OCI-LY7 (cell line): ENCODE data around the gene SETD1A. TPM values are rescaled to one million over a fixed set of nuclear protein-coding genes. Genes with fewer than 3 reads are reported as not detected.

Source experiments
- Bru-seq: library from RNA; stranded (reverse); fragments of 400-500 nt; gene quantifications from one replicate; lab custom pipeline; 2021; lab: Mats Ljungman, UMichigan
- BruChase-seq, 2 experiments: library from RNA; stranded (reverse); fragments of 400-500 nt; gene quantifications; one replicate each; lab custom pipeline; 2021; lab: Mats Ljungman, UMichigan
- BruUV-seq: library from RNA; stranded (reverse); fragments of 400-500 nt; replicated peaks from 2 replicates; lab custom pipeline; 2021; lab: Mats Ljungman, UMichigan
- CTCF ChIA-PET: fragments of 300-600 bp; sonication (Branson Sonifier 250); formaldehyde crosslinking; loops from one replicate; lab custom pipeline; 2022; ENCODE audit warnings: antibody characterized with exemption; ENCODE audit not compliant: unreplicated experiment; lab: Charles Lee
- POLR2A ChIA-PET: fragments of 300-600 bp; sonication (Branson Sonifier 250); formaldehyde crosslinking; loops from one replicate; lab custom pipeline; 2022; ENCODE audit warnings: antibody characterized with exemption; lab: Charles Lee
- DNase-seq: peaks from one replicate; pipeline ENCODE4 v3.0.0-alpha.2; 2015; ENCODE audit warnings: low spot score
- H2AFZ ChIP-seq: fragments of 200-600 bp; sonication (generic), shearing (Covaris generic); 2 replicates; pipeline ENCODE4 v1.6.1; 2014; ENCODE audit warnings: mild to moderate bottlenecking, antibody characterized with exemption, low read length, moderate library complexity
- H3K27ac ChIP-seq: fragments of 200-600 bp; sonication (generic); 2 replicates; pipeline ENCODE4 v1.5.1; 2014; ENCODE audit warnings: mixed run types, low read depth, mild to moderate bottlenecking, moderate library complexity, low read length, inconsistent platforms; ENCODE audit not compliant: poor library complexity, severe bottlenecking
- H3K36me3 ChIP-seq: fragments of 200-600 bp; sonication (generic); 2 replicates; pipeline ENCODE4 v1.6.1; 2014; ENCODE audit warnings: mild to moderate bottlenecking, antibody characterized with exemption, low read length, moderate library complexity, mixed read lengths; ENCODE audit not compliant: insufficient read depth
- H3K4me1 ChIP-seq: fragments of 200-600 bp; sonication (generic); 2 replicates; pipeline ENCODE4 v1.5.1; 2014; ENCODE audit warnings: mild to moderate bottlenecking, low read length; ENCODE audit not compliant: insufficient read depth, poor library complexity, severe bottlenecking
- H3K4me2 ChIP-seq: fragments of 200-600 bp; sonication (generic); 2 replicates; pipeline ENCODE4 v1.6.1; 2014; ENCODE audit warnings: mild to moderate bottlenecking, low read length
- H3K4me3 ChIP-seq: fragments of 200-600 bp; sonication (generic); 2 replicates; pipeline ENCODE4 v1.5.1; 2014; ENCODE audit warnings: mild to moderate bottlenecking, low read depth, low read length; ENCODE audit not compliant: poor library complexity, severe bottlenecking
- H3K79me2 ChIP-seq: fragments of 200-600 bp; sonication (generic); 2 replicates; pipeline ENCODE4 v1.6.1; 2016; ENCODE audit warnings: low read depth, mild to moderate bottlenecking, low read length, moderate library complexity, mixed read lengths; ENCODE audit not compliant: insufficient read depth
- H3K9me2 ChIP-seq: fragments of 200-600 bp; sonication (generic); 2 replicates; pipeline ENCODE4 v1.6.1; 2016; ENCODE audit warnings: mild to moderate bottlenecking, low read length, mixed read lengths; ENCODE audit not compliant: insufficient read depth
- H3K9me3 ChIP-seq: fragments of 200-600 bp; sonication (generic); 2 replicates; pipeline ENCODE4 v1.6.1; 2014; ENCODE audit warnings: mild to moderate bottlenecking, mixed run types, low read length, mixed read lengths
- H4K20me1 ChIP-seq: fragments of 200-600 bp; sonication (generic); 2 replicates; pipeline ENCODE4 v1.6.1; 2014; ENCODE audit warnings: mild to moderate bottlenecking, antibody characterized with exemption, low read length, moderate library complexity, mixed read lengths; ENCODE audit not compliant: insufficient read depth
- CTCF ChIP-seq: fragments of 200-600 bp; sonication (generic); conservative IDR thresholded peaks from 2 replicates; pipeline ENCODE4 v1.5.1; 2014; ENCODE audit warnings: mild to moderate bottlenecking, antibody characterized with exemption, low read length, moderate library complexity, mixed read lengths
- EZH2phosphoT487 ChIP-seq: fragments of 200-600 bp; sonication (generic); IDR thresholded peaks from 2 replicates; pipeline ENCODE4 v1.6.1; 2018; ENCODE audit warnings: low read depth, borderline replicate concordance, mild to moderate bottlenecking, mixed run types, antibody characterized with exemption, low read length, moderate library complexity, mixed read lengths
- intact Hi-C: fragments of 100-400 bp; cut with micrococcal nuclease; formaldehyde crosslinking; loops from one replicate; pipeline ENCODE4 v1.10.0; 2022; ENCODE audit not compliant: unreplicated experiment
- long read RNA-seq: library from polyadenylated mRNA; stranded (forward); transcript quantifications from one replicate; pipeline ENCODE4 v2.0.0, GENCODE V29; 2022
- total RNA-seq, 2 experiments: library from RNA; depleted of rRNA in 1 of 2; stranded (reverse); fragments of >200 nt in 1 of 2; shearing (Covaris generic) in 1 of 2; gene quantifications; 2 replicates each; pipeline ENCODE4 v1.2.3, GENCODE V29; 2014 to 2022

The SETD1A gene
- total RNA-seq (2014; rRNA removed; shearing (Covaris generic)) (8.6 and 9.0 TPM in 2 replicates), total RNA-seq (2022) (35.7 and 36.0 TPM in 2 replicates), Bru-seq, nascent RNA (percentile 67 among the genes with signal in this experiment), BruChase-seq, experiment 1, labeled RNA remaining after a 6-hour chase (percentile 74 among the genes with signal in this experiment), BruChase-seq, experiment 2, labeled RNA remaining after a 2-hour chase (percentile 84 among the genes with signal in this experiment)
- long read RNA-seq, partial matches to known transcripts, result 10 of 12 reads
- long read RNA-seq, other reads (novel, unspliced or antisense), result 2 of 12 reads

GRCh38 chr16:30957456-30958174 lies at the start of gene SETD1A:
Gene SETD1A (plus strand): TSS chr16:30957754. CDS start chr16:30958732, 978 bp downstream.
- intact Hi-C loops, result loop anchor here (2.0 to 5.0 kb wide), 2 partner anchors 35 to 115 kb away; partner anchors contain the start of genes FBXL19, ZNF646 and ZNF668
- Histone ChIP-seq H3K4me3 (peak within 1 kb of the TSS; percentile 75), H3K4me1 (peaks cover 35% of the 10 kb centered on the region), H3K79me2 (peaks cover 27% of the 10 kb centered on the region), H3K4me2 (peak within 1 kb of the TSS; percentile 94), H3K27ac (peak within 1 kb of the TSS; percentile 90), H3K9me3 (no peaks in the 10 kb centered on the region), H2AFZ (peak within 1 kb of the TSS; percentile 89), H4K20me1 (peaks cover 11% of the 10 kb centered on the region), H3K9me2 (no peaks in the 10 kb centered on the region), H3K36me3 (peaks cover 41% of the 10 kb centered on the region)
- BruUV-seq, result no TSS peak
- CTCF ChIA-PET, result no interaction called here
- DNase-seq, result peak; percentile 99
- POLR2A ChIA-PET, result interaction anchor here (0.5 kb wide), 1 partner anchor 100 kb away, joined by 3 read pairs; no protein-coding TSS in a partner anchor
- TF ChIP-seq CTCF (no peak), EZH2phosphoT487 (no peak)

GRCh38 chr16:30910427-30911029 lies 47.0 kb upstream of the SETD1A start:
- Histone ChIP-seq H3K36me3 (no peaks in the 10 kb centered on the region), H3K9me3 (no peaks in the 10 kb centered on the region), H3K4me1 (no peaks in the 10 kb centered on the region), H3K27ac (no peak overlapping the region), H3K4me2 (no peak overlapping the region), H3K4me3 (no peak overlapping the region), H4K20me1 (no peaks in the 10 kb centered on the region), H2AFZ (no peak overlapping the region), H3K79me2 (no peaks in the 10 kb centered on the region), H3K9me2 (no peaks in the 10 kb centered on the region)
- BruUV-seq, result no TSS peak
- DNase-seq, result no peak
- intact Hi-C loops, result no loop called here
- ChIA-PET POLR2A (no interaction called here), CTCF (no interaction called here)
- no peak for TF ChIP-seq EZH2phosphoT487
- TF ChIP-seq CTCF, result no peak
